HG03280 (cell line): ENCODE results near the gene PATJ.
"Not testable (repeated sequence)": the region's sequence is repeated elsewhere in the genome, so short reads cannot be mapped to it uniquely, and the experiment has no call there.

Experiments
- ATAC-seq: cut with Tn5 transposase; IDR thresholded peaks from one replicate; pipeline ENCODE4 v1.9.1; 2021; ENCODE audit warnings: mild to moderate bottlenecking, moderate library complexity; ENCODE audit not compliant: unreplicated experiment

PATJ gene

DNA sequence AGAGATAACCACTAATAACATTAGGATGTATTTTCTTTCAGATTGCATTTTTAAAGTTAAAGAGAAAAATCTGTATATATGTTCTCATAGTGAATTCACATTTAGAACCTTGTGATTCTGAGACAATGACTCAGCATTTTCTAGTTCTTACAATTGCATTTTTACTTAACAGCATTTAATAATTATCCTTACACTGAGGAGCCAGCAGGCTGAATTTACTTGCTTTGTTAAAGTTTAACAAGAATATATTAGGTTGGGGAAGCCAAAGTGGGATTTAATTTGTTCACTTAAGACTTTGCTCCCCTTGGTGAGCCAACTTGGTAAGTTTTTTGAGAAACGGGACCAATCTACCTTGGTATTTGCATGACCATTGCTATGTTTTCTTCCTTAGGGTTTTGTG, 4.5 kb downstream of the PATJ start:
- ATAC-seq = no peak

- no peak for ATAC-seq
Observed at GRCh38 chr1:61748566-61748965, 6.3 kb downstream of the PATJ start.

DNA sequence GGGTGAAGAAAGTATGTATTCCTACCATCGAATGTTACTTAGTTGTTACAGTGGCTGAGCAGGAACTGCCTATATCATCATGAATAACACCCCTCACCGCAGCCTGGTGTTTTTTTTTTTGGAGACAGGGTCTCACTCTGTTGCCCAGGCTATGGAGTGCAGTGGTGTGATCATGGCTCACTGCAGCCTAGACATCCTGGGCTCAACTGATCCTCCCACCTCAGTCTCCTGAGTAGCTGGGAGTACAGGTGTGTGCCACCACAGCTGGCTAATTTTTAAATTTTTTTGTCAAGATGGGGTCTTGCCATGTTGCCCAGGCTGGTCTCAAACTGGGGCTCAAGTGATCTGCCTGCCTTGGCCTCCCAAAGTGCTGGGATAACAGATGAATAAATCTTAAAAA, 7.3 kb downstream of the PATJ start:
- no peak for ATAC-seq

- no peak for ATAC-seq
Observed at GRCh38 chr1:61752921-61753389, 10.7 kb downstream of the PATJ start.

- no peak for ATAC-seq
Observed at GRCh38 chr1:61753998-61754508, 11.8 kb downstream of the PATJ start.

- ATAC-seq = no peak
Observed at GRCh38 chr1:61754545-61754944, 12.3 kb downstream of the PATJ start.

DNA sequence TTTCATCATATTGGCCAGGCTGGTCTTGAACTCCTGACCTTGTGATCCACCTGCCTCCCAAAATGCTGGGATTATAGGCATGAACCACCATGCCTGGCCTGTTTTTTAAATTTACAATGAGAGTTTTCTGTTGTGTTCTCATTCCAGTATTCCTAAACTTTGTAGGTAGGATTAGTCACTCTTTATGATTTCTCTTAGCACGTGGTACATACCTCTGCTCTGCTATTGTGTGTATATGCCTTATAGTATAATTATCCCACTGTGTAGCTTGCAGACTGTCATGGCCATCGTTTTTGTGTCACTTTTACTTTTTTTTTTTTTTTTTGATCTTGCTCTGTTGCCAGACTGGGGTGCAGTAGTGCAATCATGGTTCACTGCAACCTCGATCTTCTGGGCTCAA, 14.5 kb downstream of the PATJ start:
- no peak for ATAC-seq

DNA sequence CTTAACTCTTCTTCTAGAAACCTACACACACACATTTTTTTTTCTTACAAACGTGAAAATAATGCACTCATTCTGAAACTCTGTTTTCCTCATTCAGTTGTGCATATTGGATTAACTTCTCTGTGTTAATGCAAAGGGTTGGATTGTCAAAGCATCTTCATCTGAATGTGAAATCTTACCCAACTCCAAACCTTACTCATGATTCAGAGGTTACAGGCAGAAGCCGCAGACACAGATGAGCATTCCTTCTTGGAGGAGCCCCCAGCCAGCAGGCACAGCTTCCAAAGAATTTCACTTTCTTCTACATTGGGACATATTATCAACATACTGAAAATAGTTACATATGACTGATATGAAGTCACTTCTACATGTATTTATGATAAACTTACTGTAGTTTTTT, 15.7 kb downstream of the PATJ start:
- no peak for ATAC-seq

DNA sequence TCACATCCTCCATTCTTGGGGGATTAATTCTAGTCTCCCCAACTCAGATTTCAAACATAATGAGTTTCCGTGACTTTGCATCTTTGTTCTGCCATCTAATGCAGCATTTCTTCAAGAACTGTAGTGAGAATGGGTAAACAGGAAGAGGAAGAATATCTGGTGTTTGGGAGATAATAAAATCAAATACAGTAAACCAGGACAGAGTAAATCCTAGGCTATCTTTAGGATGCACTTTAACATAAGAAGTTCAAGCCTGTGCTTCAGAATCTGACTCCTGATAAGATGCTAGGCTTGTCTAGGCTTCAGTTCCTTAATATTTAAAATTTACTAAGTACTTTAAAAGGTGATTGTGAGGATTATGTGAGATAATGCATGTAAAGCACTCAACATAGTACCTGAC, 27.9 kb downstream of the PATJ start:
- no peak for ATAC-seq

- ATAC-seq = no peak
Observed at GRCh38 chr1:61776091-61776490, 33.8 kb downstream of the PATJ start.

- ATAC-seq = no peak
Observed at GRCh38 chr1:61779231-61779630, 37.0 kb downstream of the PATJ start.

DNA sequence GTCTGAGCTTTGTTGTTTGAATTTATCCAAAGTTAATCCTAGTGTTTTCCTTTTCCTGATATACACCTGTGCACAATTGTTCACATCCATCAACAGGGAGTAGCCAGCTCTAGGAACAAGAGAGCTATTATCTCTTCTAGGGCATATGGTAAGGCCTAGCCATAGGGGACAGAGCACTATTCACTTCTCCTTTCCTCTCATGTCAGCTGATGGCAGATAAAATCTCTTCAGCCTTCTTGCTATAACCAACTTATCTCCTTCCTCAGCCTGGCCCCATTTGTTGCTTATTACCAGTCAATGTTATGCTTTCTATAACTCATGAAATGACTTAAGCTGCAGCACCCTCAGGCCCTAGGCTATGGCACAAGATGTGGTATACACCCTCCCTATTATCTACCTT, 38.9 kb downstream of the PATJ start:
- ATAC-seq = no peak

- ATAC-seq = peak; percentile 66
Observed at GRCh38 chr1:61782771-61783170, 40.5 kb downstream of the PATJ start.

DNA sequence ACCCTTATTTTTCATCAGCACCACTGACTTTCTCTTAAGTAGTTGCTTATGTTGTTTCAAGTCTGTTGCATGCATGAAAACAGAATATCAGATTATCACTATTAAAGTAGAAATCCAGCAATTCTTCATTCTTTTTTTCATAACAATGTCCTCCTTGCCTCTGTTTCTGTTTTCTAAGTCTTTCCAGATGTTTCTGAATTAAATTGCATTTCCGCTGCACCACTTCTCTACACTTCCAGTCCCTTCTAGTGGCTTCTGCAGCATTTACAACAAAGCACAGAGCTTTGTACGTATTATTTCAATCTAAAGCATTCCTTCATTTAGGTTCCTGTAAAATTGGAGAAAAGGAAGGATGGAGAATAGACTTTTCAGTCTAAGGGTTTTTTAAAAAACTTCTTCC, 42.4 kb downstream of the PATJ start:
- ATAC-seq = no peak

- ATAC-seq = no peak
Observed at GRCh38 chr1:61790837-61791236, 48.6 kb downstream of the PATJ start.

DNA sequence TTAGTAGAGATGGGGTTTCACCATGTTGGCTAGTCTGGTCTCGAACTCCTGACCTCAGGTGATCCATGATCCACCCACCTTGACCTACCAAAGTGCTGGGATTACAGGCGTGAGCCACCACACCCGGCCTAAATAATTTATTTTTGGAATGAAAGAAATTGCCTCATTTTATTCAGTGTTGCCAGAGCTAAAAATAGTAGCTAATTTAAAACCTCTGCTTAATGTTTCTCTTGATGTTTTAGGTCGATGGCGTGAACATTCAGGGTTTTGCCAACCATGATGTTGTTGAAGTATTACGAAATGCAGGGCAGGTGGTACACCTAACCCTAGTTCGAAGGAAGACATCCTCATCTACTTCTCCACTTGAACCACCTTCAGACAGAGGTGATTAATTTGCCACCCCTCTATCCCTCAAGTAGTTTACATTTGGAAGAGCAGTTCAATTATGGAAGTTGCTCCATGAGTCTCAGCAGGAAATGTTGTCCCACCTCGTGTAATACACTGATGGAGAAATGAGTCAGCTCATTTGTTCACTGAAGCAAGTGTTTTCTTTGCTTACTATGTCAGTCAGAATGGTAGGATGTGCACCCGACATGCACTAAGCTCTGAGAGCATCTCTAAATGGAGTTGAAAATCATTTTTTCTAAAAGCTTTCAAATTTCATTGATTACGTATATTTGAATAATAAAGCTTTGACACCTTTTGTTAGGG, 54.9 kb downstream of the PATJ start:
- no peak for ATAC-seq

DNA sequence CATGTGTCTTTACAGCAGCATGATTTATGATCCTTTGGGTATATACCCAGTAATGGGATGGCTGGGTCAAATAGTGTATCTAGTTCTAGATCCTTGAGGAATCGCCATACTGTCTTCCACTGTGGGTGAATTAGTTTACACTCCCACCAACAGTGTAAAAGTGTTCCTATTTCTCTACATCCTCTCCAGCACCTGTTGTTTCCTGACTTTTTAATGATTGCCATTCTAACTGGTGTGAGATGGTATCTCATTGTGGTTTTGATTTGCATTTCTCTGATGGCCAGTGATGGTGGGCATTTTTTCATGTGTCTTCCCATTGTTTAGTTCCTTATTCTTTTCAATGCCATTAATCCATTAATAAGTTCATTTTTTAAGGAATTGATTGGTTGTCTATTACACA, 58.8 kb downstream of the PATJ start:
- not testable (repeated sequence) for ATAC-seq

GRCh38 chr1:61807606-61808140, 65.4 kb downstream of the PATJ start:
- no peak for ATAC-seq

DNA sequence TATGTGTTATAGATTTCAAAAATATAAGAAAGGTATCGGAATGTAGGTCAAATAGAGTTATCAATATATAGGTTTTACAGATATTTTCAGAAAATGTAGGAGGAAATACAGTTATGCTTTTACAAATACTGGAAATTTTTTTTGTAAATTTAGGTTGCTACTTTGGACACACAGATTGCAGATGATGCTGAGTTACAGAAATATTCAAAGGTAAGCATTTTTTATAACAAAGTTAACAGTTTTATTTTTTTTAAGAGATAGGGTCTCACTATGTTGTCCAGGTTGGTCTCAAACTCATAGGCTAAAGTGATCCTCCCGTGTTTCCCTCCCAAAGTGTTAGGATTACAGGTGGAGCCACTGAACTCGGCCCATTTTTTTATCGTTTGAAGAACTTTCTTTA, 66.0 kb downstream of the PATJ start:
- no peak for ATAC-seq

- ATAC-seq = no peak
Observed at GRCh38 chr1:61808968-61809367, 66.7 kb downstream of the PATJ start.

GRCh38 chr1:61812916-61813315, 70.6 kb downstream of the PATJ start:
- no peak for ATAC-seq

- no peak for ATAC-seq
Observed at GRCh38 chr1:61816191-61816590, 73.9 kb downstream of the PATJ start.

DNA sequence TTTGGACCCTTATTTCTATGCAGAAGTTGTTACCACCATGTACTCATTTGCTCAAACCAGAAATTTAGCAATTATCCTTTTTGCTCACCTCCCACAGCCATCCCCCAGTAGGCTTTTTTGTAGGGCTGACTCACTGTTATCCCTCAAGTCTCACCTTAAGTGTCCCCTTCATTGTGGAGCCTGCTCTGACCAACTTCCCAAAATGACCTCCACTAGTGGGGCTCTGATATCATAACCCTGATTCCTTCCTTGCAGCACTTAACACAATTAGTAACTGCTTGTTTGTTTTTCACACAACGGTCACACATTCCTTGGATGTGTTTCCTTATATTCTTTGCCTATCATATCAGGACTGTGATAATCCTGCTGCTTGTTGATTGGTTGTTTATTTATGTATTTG, 76.7 kb downstream of the PATJ start:
- no peak for ATAC-seq
